Naive B cell (primary cell): ENCODE data around the gene PLK1. TPM values are rescaled to one million over a fixed set of nuclear protein-coding genes. Genes with fewer than 3 reads are reported as not detected.
A peak's percentile ranks its signal among the peaks of the same experiment; 100 is the strongest.

Experiments used
- ATAC-seq, 2 donors: fragments of 150-1000 bp; cut with Tn5 transposase; 2 replicates each; pipeline ENCODE4 v1.10.0; 2021; ENCODE audit warnings: low read depth in 2 of 2, mild to moderate bottlenecking in 2 of 2, moderate library complexity in 2 of 2
- DNase-seq: peaks from one replicate; pipeline ENCODE4 v3.0.0; 2022
- H3K27ac Mint-ChIP-seq, 6 donors: one replicate each; pipeline ENCODE4 v1.8.0; 2020 to 2022; ENCODE audit warnings: mild to moderate bottlenecking in 6 of 6, mixed read lengths in 6 of 6, moderate library complexity in 5 of 6, inconsistent platforms in 2 of 6
- H3K27me3 Mint-ChIP-seq, 3 donors: one replicate each; pipeline ENCODE4 v1.8.0; 2021 to 2022; ENCODE audit warnings: mixed read lengths in 3 of 3, mild to moderate bottlenecking in 1 of 3
- H3K36me3 Mint-ChIP-seq, 2 donors: one replicate each; pipeline ENCODE4 v1.8.0; 2020 to 2022; ENCODE audit warnings: mixed read lengths in 2 of 2, inconsistent platforms in 1 of 2, mild to moderate bottlenecking in 1 of 2
- H3K4me1 Mint-ChIP-seq, 3 donors: one replicate each; pipeline ENCODE4 v1.8.0; 2020 to 2022; ENCODE audit warnings: mixed read lengths in 3 of 3, inconsistent platforms in 1 of 3, mild to moderate bottlenecking in 1 of 3, moderate library complexity in 1 of 3
- H3K4me3 Mint-ChIP-seq, 8 donors: one replicate each; pipeline ENCODE4 v1.8.0; 2020 to 2022; ENCODE audit warnings: mild to moderate bottlenecking in 8 of 8, mixed read lengths in 8 of 8, moderate library complexity in 8 of 8, inconsistent platforms in 2 of 8
- H3K9me3 Mint-ChIP-seq, 7 donors: one replicate each; pipeline ENCODE4 v1.8.0; 2020 to 2022; ENCODE audit warnings: mixed read lengths in 7 of 7, mild to moderate bottlenecking in 5 of 7, inconsistent platforms in 2 of 7, moderate library complexity in 1 of 7
- polyA plus RNA-seq, 6 donors: library from polyadenylated mRNA; unstranded; fragments of 300-500 nt; fragmentation: Illumina TruSeq; gene quantifications; one replicate each; pipeline ENCODE4 v1.2.3, GENCODE V29; 2021; ENCODE audit warnings: low read depth in 6 of 6

PLK1 gene
- polyA plus RNA-seq, 6 donors from 2014 or later: 0.27 to 0.96 (median 0.45) TPM; not detected in 3

DNA sequence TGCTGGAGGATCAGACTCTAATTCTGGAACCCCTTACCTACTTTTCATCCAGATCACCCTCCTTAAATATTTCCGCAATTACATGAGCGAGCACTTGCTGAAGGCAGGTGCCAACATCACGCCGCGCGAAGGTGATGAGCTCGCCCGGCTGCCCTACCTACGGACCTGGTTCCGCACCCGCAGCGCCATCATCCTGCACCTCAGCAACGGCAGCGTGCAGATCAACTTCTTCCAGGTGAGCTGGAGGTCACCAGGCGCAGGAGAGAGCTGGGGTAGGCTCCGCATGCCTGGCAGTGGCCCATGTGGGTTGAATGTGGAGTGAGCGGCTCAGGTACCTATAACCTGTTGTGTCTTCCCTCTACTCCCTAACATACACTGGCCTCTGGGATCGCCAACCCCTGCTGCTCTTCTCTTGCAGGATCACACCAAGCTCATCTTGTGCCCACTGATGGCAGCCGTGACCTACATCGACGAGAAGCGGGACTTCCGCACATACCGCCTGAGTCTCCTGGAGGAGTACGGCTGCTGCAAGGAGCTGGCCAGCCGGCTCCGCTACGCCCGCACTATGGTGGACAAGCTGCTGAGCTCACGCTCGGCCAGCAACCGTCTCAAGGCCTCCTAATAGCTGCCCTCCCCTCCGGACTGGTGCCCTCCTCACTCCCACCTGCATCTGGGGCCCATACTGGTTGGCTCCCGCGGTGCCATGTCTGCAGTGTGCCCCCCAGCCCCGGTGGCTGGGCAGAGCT is 10.9 kb downstream of the PLK1 start:
- ATAC-seq (no peak), DNase-seq (no peak)
- peaks cover 0 to 4% (median 2%) of the 10 kb centered on the region in 3 donors for H3K4me1 Mint-ChIP-seq
- no peaks in the 10 kb centered on the region for H3K9me3 Mint-ChIP-seq
- H3K27ac Mint-ChIP-seq: no peak overlapping the region
- H3K27me3 Mint-ChIP-seq: no peaks in the 10 kb centered on the region
- H3K4me3 Mint-ChIP-seq: no peak overlapping the region
- peaks cover 7 to 31% of the 10 kb centered on the region in 2 donors for H3K36me3 Mint-ChIP-seq

DNA sequence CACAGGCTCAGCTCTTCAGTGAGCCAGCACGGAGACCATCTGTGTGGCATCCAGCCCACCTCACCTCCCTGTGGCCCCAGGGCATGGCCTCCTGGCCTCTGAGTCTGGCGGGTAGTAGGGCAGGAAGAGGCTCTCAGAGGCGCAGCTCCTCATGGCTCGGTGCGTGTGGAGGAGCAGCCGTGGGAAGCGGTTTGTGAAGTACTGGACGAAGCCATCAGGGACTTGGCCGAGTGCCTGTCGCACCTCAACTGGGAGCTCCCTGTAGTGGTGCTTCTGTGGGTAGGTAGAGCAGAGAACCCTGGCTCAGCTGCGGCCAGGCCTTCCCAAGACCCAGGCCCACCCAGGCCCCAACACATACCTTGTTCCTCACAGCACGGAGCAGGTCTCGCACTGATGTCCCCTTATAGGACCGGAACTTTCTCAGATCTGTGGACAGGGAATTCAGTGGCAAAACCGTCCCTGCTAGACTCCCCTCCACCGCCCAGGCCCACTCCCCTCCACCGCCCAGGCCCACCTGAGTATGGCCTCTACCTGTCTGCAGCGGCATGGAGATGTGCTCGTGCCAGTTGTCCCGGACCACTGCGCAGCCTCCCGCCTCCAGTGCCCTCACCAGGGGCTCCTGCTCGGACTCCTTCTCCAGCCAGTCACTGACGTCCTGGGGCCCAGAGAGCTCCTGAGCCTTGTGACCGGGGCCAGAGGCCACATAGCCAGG is 12.2 kb downstream of the PLK1 start:
- Mint-ChIP-seq H3K9me3 (no peaks in the 10 kb centered on the region), H3K4me1 (peaks cover 0 to 11% (median 9%) of the 10 kb centered on the region in 3 donors), H3K36me3 (peaks cover 7 to 31% of the 10 kb centered on the region in 2 donors), H3K27me3 (peaks cover 0 to 6% (median under 1%) of the 10 kb centered on the region in 3 donors), H3K27ac (no peak overlapping the region), H3K4me3 (no peak overlapping the region)
- ATAC-seq (no peak), DNase-seq (no peak)

- Mint-ChIP-seq H3K4me3 (no peak overlapping the region), H3K27me3 (peaks cover 0 to 12% (median 7%) of the 10 kb centered on the region in 3 donors), H3K4me1 (peaks cover 4 to 11% (median 9%) of the 10 kb centered on the region in 3 donors), H3K36me3 (peaks cover 7 to 31% of the 10 kb centered on the region in 2 donors), H3K9me3 (no peaks in the 10 kb centered on the region), H3K27ac (no peak overlapping the region)
- no peak for ATAC-seq
- no peak for DNase-seq
These were observed 12.9 kb downstream of the PLK1 start for GRCh38 chr16:23691483-23692189.

DNA sequence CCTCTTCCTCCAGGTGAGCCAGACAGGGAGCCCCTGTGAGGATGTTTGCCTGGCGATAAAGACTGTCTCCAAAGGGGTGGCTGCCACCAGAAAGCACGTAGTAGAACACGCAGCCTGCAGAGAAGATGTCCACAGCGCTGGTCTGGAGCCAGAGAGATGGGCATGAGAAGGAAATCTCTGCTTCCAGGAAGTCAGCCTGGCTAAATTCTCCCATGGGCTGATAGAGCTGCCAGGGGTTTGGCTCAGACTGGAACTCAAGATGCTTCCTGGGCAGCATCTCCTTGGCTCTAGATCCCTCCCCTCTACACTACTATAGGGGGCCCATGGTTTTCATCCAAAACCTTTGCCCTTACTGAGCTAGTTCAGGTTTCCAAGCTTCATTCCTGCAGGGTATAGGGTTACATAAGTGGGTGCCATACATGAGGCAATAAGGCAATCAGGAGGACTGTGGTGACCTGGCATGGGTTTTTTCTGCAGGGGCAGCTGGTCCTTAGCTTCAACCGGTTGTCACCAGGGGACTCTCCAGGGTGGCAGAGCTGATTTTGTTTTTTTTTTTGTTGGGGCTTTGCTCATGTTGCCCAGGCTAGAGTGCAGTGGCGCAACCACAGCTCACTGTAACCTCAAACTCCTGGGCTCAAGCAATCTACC is 13.6 kb downstream of the PLK1 start:
- H3K4me1 Mint-ChIP-seq: peaks cover 4 to 11% (median 9%) of the 10 kb centered on the region in 3 donors
- DNase-seq (no peak), ATAC-seq (no peak)
- no peak overlapping the region for H3K27ac Mint-ChIP-seq
- no peak overlapping the region for H3K4me3 Mint-ChIP-seq
- H3K9me3 Mint-ChIP-seq: no peaks in the 10 kb centered on the region
- H3K27me3 Mint-ChIP-seq: peaks cover 0 to 12% (median 7%) of the 10 kb centered on the region in 3 donors
- H3K36me3 Mint-ChIP-seq: peaks cover 7 to 28% of the 10 kb centered on the region in 2 donors

DNA sequence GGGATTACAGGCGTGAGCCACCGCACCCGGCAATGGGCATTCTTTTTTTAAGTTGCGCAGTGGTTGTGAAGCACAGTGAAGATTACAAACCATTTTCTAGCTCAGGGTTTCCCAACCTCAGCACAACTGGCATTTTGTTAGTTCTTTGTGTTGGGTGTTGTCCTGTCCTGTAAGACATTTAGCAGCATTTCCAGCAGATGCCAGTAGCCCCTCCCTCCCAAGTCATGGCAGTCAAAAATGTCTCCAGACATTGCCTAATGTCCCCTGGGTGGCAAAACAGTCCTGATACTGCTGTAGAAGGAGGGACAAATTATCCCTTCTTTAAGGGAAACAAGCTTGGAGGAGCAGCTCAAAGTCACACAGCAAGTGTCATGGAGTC is 15.6 kb downstream of the PLK1 start:
- ATAC-seq: no peak
- peaks cover 4 to 19% (median 9%) of the 10 kb centered on the region in 3 donors for H3K4me1 Mint-ChIP-seq
- DNase-seq: no peak
- peak overlapping the region in 4 of 8 donors; percentile 37 to 69 (median 60) for H3K4me3 Mint-ChIP-seq
- H3K27me3 Mint-ChIP-seq: peaks cover 0 to 12% (median 7%) of the 10 kb centered on the region in 3 donors
- no peaks in the 10 kb centered on the region for H3K9me3 Mint-ChIP-seq
- peaks cover 7 to 9% of the 10 kb centered on the region in 2 donors for H3K36me3 Mint-ChIP-seq
- peak overlapping the region in 1 of 6 donors; percentile 82 for H3K27ac Mint-ChIP-seq

DNA sequence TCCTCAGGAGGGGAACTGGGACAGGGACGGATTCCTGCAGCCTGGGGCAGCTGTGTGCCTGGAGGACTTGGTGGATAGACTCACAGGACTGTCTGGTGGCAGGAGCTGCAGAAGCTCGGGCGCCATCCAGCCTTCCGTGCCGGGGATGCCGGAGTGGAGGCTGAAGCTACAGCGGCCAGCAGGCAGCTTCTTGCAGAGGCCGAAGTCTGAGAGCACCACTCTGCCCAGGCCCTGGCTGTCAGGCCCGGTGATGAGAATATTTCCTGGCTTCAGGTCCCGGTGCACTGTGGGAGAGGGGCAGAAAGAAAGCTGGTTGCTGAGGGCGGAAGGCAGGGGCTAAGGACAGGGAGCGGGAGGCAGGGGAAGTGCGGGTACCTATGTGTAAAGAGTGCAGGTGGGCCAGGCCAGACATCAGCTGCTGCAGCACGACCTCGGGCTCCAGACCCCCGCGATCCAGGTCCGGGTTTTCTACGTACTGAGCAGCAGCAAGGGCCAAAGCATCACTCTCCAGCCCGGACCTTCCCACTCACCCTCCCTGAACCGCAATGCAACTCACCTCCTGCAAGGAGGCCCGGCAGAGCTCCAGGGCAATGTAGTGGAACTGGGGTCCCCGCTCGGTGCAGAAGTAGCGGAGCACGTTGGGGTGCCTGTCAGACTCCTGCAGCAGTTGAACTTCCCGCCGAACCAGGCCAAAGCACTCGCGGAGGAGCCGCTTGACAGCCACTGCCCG is 16.1 kb downstream of the PLK1 start:
- Mint-ChIP-seq H3K4me3 (peak overlapping the region in 6 of 8 donors; percentile 47 to 69 (median 60)), H3K27ac (peak overlapping the region in 2 of 6 donors; percentile 39 to 82), H3K9me3 (no peaks in the 10 kb centered on the region), H3K27me3 (peaks cover 0 to 12% (median 7%) of the 10 kb centered on the region in 3 donors), H3K4me1 (peaks cover 4 to 19% (median 9%) of the 10 kb centered on the region in 3 donors), H3K36me3 (peaks cover 1 to 3% of the 10 kb centered on the region in 2 donors)
- ATAC-seq (peak in 1 of 2 donors; percentile 43), DNase-seq (no peak)

GRCh38 chr16:23695756-23696155 is 17.1 kb downstream of the PLK1 start:
- peaks cover 4 to 19% (median 9%) of the 10 kb centered on the region in 3 donors for H3K4me1 Mint-ChIP-seq
- H3K36me3 Mint-ChIP-seq: no peaks in the 10 kb centered on the region
- ATAC-seq (no peak), DNase-seq (no peak)
- H3K4me3 Mint-ChIP-seq: no peak overlapping the region
- no peaks in the 10 kb centered on the region for H3K9me3 Mint-ChIP-seq
- H3K27ac Mint-ChIP-seq: no peak overlapping the region
- H3K27me3 Mint-ChIP-seq: peaks cover 0 to 12% (median 7%) of the 10 kb centered on the region in 3 donors

DNA sequence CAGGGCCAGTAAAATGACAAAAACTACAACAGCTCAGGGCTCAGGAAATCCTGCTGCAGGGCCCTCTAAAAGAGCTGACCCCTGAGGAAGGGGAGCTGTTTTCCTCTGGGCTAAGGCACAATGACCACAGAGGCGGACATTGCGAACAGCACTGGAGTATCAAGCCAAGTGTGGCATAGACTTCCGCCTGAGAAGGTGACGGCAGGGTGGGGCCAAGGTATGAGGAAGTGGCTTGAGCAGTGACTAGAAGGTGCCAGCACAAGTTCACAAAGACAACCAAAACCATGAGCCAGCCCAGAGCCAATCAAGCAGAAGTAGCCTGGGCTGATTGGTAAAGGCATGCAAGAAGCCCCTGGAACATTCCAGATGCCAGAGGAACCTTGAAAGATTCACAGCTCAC is 20.4 kb downstream of the PLK1 start:
- Mint-ChIP-seq H3K36me3 (peaks cover 5 to 9% of the 10 kb centered on the region in 2 donors), H3K9me3 (peaks cover 3 to 15% (median 8%) of the 10 kb centered on the region in 7 donors), H3K4me1 (peaks cover 4 to 19% (median 9%) of the 10 kb centered on the region in 3 donors), H3K27ac (peak overlapping the region in 1 of 6 donors; percentile 62), H3K4me3 (no peak overlapping the region), H3K27me3 (peaks cover 9 to 18% (median 16%) of the 10 kb centered on the region in 3 donors)
- no peak for DNase-seq
- ATAC-seq: peak; percentile 72 to 75

DNA sequence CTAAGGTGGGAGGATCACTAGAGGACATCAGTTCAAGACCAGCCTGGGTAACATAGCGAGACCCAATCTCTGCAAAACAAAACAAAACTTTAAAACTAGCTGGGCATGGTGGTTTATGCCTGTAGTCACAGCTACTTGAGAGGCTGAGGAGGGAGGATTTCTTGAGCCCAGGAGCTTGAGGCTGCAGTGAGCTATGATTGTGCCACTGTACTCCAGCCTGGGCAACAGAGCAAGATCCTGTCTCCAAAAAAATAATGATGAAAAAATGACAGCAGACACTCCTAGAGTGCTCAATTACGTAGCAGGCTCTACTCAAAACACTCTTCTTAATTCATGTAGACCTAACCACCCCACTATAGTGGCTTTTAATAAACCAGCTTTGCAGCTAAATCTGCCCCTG is 21.4 kb downstream of the PLK1 start:
- H3K27ac Mint-ChIP-seq: no peak overlapping the region

GRCh38 chr16:23700509-23700908 is 21.8 kb downstream of the PLK1 start:
- Mint-ChIP-seq H3K9me3 (peaks cover 3 to 15% (median 8%) of the 10 kb centered on the region in 7 donors), H3K4me3 (no peak overlapping the region), H3K27ac (no peak overlapping the region), H3K4me1 (peaks cover 0 to 8% (median 4%) of the 10 kb centered on the region in 3 donors), H3K27me3 (peaks cover 21 to 29% (median 26%) of the 10 kb centered on the region in 3 donors), H3K36me3 (peaks cover 5 to 9% of the 10 kb centered on the region in 2 donors)
- no peak for ATAC-seq
- no peak for DNase-seq

More for the DNA sequence above, 21.4 kb downstream of the PLK1 start:
- Mint-ChIP-seq H3K27me3 (peaks cover 17 to 25% (median 24%) of the 10 kb centered on the region in 3 donors), H3K36me3 (peaks cover 5 to 9% of the 10 kb centered on the region in 2 donors), H3K9me3 (peaks cover 3 to 15% (median 8%) of the 10 kb centered on the region in 7 donors), H3K4me3 (no peak overlapping the region), H3K4me1 (peaks cover 2 to 10% (median 4%) of the 10 kb centered on the region in 3 donors)
- ATAC-seq (no peak), DNase-seq (no peak)

DNA sequence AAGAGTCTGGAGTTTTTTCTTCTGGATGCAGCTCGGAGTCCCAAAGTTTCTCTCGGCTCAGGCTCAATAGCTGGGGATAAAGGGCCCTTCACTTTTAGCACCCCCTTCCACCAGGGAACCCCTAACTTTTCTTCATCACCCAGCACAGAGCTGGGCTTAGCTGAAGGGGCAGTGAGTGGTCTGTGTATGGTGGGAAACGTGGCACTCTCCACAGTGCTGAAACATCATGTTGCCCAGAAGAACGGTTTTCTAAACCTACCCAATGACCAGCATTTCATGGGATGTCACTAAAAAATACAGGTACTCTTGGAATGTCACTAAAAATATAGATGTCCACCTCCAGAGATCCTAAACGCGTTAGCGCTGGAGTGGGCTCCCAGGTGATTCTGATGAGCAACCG is 22.4 kb downstream of the PLK1 start:
- H3K9me3 Mint-ChIP-seq: peaks cover 3 to 15% (median 8%) of the 10 kb centered on the region in 7 donors
- no peak overlapping the region for H3K27ac Mint-ChIP-seq
- ATAC-seq (no peak), DNase-seq (no peak)
- H3K36me3 Mint-ChIP-seq: peaks cover 5 to 9% of the 10 kb centered on the region in 2 donors
- H3K4me3 Mint-ChIP-seq: no peak overlapping the region
- peaks cover 25 to 32% (median 29%) of the 10 kb centered on the region in 3 donors for H3K27me3 Mint-ChIP-seq
- H3K4me1 Mint-ChIP-seq: peaks cover 0 to 8% (median 3%) of the 10 kb centered on the region in 3 donors

GRCh38 chr16:23702951-23703350 is 24.3 kb downstream of the PLK1 start:
- ATAC-seq (no peak), DNase-seq (no peak)
- Mint-ChIP-seq H3K36me3 (peaks cover 5 to 9% of the 10 kb centered on the region in 2 donors), H3K27me3 (peaks cover 26 to 38% (median 31%) of the 10 kb centered on the region in 3 donors), H3K9me3 (peaks cover 3 to 15% (median 8%) of the 10 kb centered on the region in 7 donors), H3K27ac (peak overlapping the region in 1 of 6 donors; percentile 4), H3K4me1 (peaks cover 0 to 8% (median 0%) of the 10 kb centered on the region in 3 donors), H3K4me3 (no peak overlapping the region)
